Neutrophil (primary cell): Measurements from ENCODE around the gene ZBTB7B.
A peak's percentile ranks its signal among the peaks of the same experiment; 100 is the strongest.

Experiments
- H3K27ac ChIP-seq: fragments of 200-600 bp; sonication (generic); 2 replicates; pipeline ENCODE4 v1.5.1; 2016; ENCODE audit warnings: mild to moderate bottlenecking, moderate library complexity
- H3K27me3 ChIP-seq: fragments of 200-600 bp; sonication (generic); 2 replicates; pipeline ENCODE4 v1.6.0; 2016; ENCODE audit warnings: mild to moderate bottlenecking
- H3K36me3 ChIP-seq: fragments of 200-600 bp; sonication (generic); 2 replicates; pipeline ENCODE4 v1.5.1; 2017
- H3K4me1 ChIP-seq, 2 experiments: fragments of 200-600 bp in 1 of 2; sonication (generic) in 1 of 2; 1 replicate in 1 of 2; 2 replicates in 1 of 2; pipeline versions ENCODE4 v1.5.1 to v1.6.1; 2013 to 2016; ENCODE audit warnings: low read depth in 1 of 2, low read length in 1 of 2, mild to moderate bottlenecking in 1 of 2, moderate library complexity in 1 of 2; ENCODE audit not compliant: control insufficient read depth in 1 of 2, insufficient read depth in 1 of 2
- H3K4me3 ChIP-seq, 2 experiments: fragments of 200-600 bp in 1 of 2; sonication (generic) in 1 of 2; 1 replicate in 1 of 2; 2 replicates in 1 of 2; pipeline ENCODE4 v1.5.1; 2013 to 2016; ENCODE audit warnings: low read depth in 1 of 2, low read length in 1 of 2, mild to moderate bottlenecking in 1 of 2, moderate library complexity in 1 of 2
- H3K9me3 ChIP-seq: fragments of 200-600 bp; sonication (generic); 2 replicates; pipeline ENCODE4 v1.5.1; 2016
- CTCF ChIP-seq: fragments of 200-600 bp; sonication (generic); IDR thresholded peaks from 2 replicates; pipeline ENCODE4 v1.5.1; 2016; ENCODE audit warnings: antibody characterized with exemption

ZBTB7B gene

DNA sequence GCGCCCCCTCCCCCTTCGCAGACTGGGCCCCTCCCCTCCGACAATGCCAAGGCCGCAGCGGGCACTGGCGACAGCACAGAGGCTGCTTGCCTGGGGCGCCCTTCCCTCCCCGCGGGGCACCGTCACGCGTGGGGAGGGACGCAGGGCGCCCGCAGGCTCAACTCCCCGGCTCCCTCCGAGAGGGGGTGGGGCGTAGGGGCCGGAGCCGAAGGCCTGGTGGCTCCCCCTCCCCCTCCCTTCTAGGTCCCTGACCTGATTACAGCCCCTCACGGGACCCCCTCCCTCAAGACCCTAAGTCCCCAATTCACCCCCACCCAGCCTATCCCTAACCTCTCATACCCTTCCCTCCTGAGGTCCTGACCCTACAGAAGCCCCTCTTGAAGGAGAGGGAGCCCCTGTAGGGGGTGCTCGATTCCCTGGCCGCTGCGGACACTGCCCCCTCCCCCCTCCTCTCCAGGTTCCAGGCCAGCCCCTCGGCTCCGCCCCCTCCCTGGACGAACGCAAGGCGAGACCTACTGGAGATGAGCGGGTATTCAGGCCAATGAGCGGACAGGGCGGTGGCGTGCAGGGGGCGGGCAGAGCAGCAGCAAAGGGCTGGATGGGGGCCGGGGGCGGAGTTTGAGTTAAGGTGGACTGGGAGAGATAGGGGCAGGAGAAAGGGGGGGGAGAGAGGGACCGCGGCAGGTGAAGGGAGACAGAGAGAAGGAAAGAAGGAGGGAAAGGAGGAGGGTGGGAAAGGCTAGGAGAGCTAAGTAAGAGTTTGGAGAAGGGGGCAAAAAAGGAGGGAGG, 733 bp upstream of the ZBTB7B start:
- Histone ChIP-seq H3K9me3 (no peaks in the 10 kb centered on the region), H3K4me1 (peaks cover 69 to 77% of the 10 kb centered on the region in 2 experiments), H3K27me3 (no peaks in the 10 kb centered on the region), H3K36me3 (no peaks in the 10 kb centered on the region), H3K4me3 (peak overlapping the region; percentile 85 to 100), H3K27ac (peak overlapping the region; percentile 97)
- TF ChIP-seq CTCF = peak; percentile 62

- H3K4me3 ChIP-seq = peak overlapping the region; percentile 85 to 100
- no peaks in the 10 kb centered on the region for H3K27me3 ChIP-seq
- no peak for TF ChIP-seq CTCF
- H3K36me3 ChIP-seq = no peaks in the 10 kb centered on the region
- peaks cover 69 to 77% of the 10 kb centered on the region in 2 experiments for H3K4me1 ChIP-seq
- peak overlapping the region; percentile 97 for H3K27ac ChIP-seq
- no peaks in the 10 kb centered on the region for H3K9me3 ChIP-seq
Observed at GRCh38 chr1:155003227-155003765, 694 bp downstream of the ZBTB7B start.

GRCh38 chr1:155003766-155004351, 1.3 kb downstream of the ZBTB7B start:
- peak; percentile 7 for TF ChIP-seq CTCF
- no peaks in the 10 kb centered on the region for H3K36me3 ChIP-seq
- H3K27me3 ChIP-seq = no peaks in the 10 kb centered on the region
- H3K27ac ChIP-seq = peak overlapping the region; percentile 97
- no peaks in the 10 kb centered on the region for H3K9me3 ChIP-seq
- H3K4me3 ChIP-seq = peak overlapping the region; percentile 85 to 100
- H3K4me1 ChIP-seq = peaks cover 68 to 79% of the 10 kb centered on the region in 2 experiments

DNA sequence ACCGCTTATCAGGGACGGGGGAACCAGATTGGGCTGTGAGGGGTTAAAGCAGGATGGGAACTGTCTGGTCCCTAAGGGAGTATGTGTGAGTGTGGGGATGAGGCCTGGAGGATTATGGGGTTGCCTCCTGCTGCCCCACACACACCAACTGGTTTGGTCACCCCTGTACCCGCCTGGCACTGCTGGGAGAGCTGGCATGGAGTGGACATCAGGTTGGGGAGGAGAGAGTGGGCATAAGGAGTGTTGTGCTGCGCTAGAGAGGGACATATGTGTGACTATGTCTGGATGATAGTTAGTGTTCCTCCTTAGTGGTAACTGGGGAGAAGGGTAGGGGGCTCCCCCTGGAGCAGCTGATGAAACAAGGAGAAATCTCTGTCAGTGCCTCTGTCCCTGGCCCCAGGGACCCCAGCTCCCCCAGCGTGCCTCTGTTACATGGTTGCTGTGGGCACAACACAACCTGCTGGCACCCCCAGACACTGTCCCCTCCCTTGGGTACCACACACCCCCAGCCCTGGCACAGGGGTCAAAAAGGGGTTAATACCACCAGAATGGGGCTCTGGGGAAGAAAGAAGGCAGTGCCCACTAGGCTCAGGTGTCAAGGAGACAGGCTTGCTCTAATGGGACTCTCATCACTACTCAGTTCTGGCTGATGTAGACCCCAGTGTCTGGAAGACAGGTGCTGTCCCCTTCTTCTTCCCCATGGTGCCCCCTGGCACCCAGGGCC, 1.9 kb downstream of the ZBTB7B start:
- H3K27me3 ChIP-seq = no peaks in the 10 kb centered on the region
- H3K36me3 ChIP-seq = no peaks in the 10 kb centered on the region
- TF ChIP-seq CTCF = no peak
- H3K27ac ChIP-seq = peak overlapping the region; percentile 97
- peak overlapping the region; percentile 85 to 100 for H3K4me3 ChIP-seq
- peaks cover 68 to 79% of the 10 kb centered on the region in 2 experiments for H3K4me1 ChIP-seq
- H3K9me3 ChIP-seq = no peaks in the 10 kb centered on the region
